ENCODE measurements around the gene EXD3.

EXD3 gene

GRCh38 chr9:137272241-137273094 is 150.5 kb downstream of the EXD3 start:
- no peak overlapping the region for H3K4me3 ChIP-seq (ENCODE audit: low read depth, low read length)
- no peak for TF ChIP-seq CTCF (IDR thresholded peaks at IDR 0.05; ENCODE audit: insufficient read depth, low read depth, low read length, missing control alignments)
- DNase-seq (ENCODE audit: low read depth) = no peak

- no peak overlapping the region for H3K4me3 ChIP-seq (ENCODE audit: low read depth, low read length)
- no peak for DNase-seq (ENCODE audit: low read depth)
- TF ChIP-seq CTCF (IDR thresholded peaks at IDR 0.05; ENCODE audit: insufficient read depth, low read depth, low read length, missing control alignments) = no peak
Observed at GRCh38 chr9:137271696-137272076, 151.3 kb downstream of the EXD3 start.

- TF ChIP-seq CTCF (IDR thresholded peaks at IDR 0.05; ENCODE audit: insufficient read depth, low read depth, low read length, missing control alignments) = no peak
- no peak for DNase-seq (ENCODE audit: low read depth)
- no peak overlapping the region for H3K4me3 ChIP-seq (ENCODE audit: low read depth, low read length)
Observed at GRCh38 chr9:137270929-137271695, 151.8 kb downstream of the EXD3 start.

- DNase-seq (ENCODE audit: low read depth) = peak; percentile 70
- TF ChIP-seq CTCF (IDR thresholded peaks at IDR 0.05; ENCODE audit: insufficient read depth, low read depth, low read length, missing control alignments) = no peak
- peak overlapping the region; percentile 23 for H3K4me3 ChIP-seq (ENCODE audit: low read depth, low read length)
Observed at GRCh38 chr9:137269231-137269772, 153.7 kb downstream of the EXD3 start.

GRCh38 chr9:137268538-137269201 is 154.3 kb downstream of the EXD3 start:
- TF ChIP-seq CTCF (IDR thresholded peaks at IDR 0.05; ENCODE audit: insufficient read depth, low read depth, low read length, missing control alignments) = no peak
- peak overlapping the region; percentile 23 for H3K4me3 ChIP-seq (ENCODE audit: low read depth, low read length)
- DNase-seq (ENCODE audit: low read depth) = no peak

GRCh38 chr9:137267933-137268355 is 155.0 kb downstream of the EXD3 start:
- peak; percentile 77 for DNase-seq (ENCODE audit: low read depth)
- H3K4me3 ChIP-seq (ENCODE audit: low read depth, low read length) = no peak overlapping the region
- TF ChIP-seq CTCF (IDR thresholded peaks at IDR 0.05; ENCODE audit: insufficient read depth, low read depth, low read length, missing control alignments) = no peak

Measured in GM12865 (cell line).